GM19240 (cell line): ENCODE data around the gene CERKL.

ENCODE experiments used
- DNase-seq: peaks from one replicate; pipeline ENCODE4 v3.0.0; 2011; ENCODE audit warnings: low spot score; ENCODE audit not compliant: insufficient read length

Gene CERKL

GRCh38 chr2:181678861-181679543 is 22.1 kb upstream of the CERKL start:
- no peak for DNase-seq

- DNase-seq: no peak
These were observed 21.1 kb upstream of the CERKL start for GRCh38 chr2:181677912-181678586.

GRCh38 chr2:181675254-181675653 is 18.3 kb upstream of the CERKL start:
- DNase-seq: no peak

DNA sequence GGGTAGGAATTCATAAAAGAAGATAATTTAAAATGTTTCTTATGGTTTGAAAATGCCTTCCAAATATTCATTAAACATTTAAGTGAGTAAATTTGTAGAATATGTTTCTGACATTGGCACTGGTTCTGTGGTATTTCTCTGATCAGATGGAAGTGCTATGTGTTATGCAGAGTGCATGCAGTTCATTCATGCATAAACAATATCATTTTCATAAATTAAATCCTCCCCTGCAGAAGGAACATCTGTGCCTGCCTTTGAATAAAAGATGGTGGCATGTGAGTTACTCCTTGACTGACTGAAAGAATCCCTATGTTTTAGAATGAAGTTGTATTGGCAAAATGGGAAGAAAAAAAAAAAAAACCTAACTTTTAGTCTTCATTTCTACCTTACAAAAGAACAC is 17.6 kb upstream of the CERKL start:
- no peak for DNase-seq

- DNase-seq: no peak
These were observed 16.3 kb upstream of the CERKL start for GRCh38 chr2:181673173-181673572.

DNA sequence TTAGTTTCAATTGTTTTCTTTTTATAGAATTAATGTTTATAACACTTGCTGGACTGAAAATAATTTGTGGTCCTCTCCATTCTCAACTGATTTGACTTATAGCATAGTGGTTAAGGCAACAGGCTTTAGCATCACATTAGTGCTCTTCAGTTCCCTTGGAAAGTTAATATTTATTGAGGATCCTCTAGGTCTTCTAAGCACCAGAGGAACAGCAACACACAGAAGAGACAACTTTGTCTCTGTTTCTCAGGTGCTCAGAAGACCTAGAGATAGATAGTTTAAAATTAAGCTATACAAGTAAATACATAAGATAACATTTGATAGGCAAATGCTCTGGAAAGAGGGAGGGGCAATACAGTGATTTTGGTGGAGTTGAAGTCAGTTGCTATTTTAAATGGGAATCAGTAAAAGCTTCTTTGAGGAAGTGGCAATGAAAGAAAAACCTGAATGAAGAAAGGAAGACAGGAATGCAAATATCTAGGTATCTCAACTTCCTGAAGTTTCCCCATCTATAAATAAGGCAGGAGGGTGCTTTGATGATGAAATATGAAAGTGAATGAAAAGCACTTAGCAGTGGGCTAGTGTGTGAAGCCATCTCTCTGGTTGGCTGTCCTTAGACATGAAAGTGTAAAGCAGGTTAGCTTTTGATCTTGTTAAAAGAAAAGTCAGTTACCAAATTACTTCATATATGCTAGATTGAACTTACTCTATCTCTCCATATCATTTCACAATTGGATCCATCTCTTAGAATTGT is 15.5 kb upstream of the CERKL start:
- no peak for DNase-seq

GRCh38 chr2:181670632-181671031 is 13.7 kb upstream of the CERKL start:
- DNase-seq: no peak

DNA sequence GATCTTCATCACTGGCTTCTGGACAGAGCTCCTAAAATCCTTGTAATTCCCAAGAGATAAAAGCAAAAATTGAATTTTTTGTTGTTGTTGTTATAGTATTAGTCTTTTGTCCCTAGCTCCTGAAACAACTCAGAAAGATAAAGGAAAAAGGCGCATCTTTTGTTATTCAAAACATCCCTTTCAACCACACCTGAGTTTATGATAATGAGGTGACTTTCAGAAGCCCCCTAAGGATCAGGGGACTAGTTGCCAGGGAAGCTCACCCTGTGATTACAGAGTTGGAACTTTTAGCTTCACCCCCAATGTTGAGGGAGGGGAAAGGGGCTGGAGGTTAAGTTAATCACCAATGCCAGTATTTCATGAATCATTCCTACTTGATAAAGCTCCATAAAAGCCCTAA is 10.3 kb upstream of the CERKL start:
- no peak for DNase-seq

DNA sequence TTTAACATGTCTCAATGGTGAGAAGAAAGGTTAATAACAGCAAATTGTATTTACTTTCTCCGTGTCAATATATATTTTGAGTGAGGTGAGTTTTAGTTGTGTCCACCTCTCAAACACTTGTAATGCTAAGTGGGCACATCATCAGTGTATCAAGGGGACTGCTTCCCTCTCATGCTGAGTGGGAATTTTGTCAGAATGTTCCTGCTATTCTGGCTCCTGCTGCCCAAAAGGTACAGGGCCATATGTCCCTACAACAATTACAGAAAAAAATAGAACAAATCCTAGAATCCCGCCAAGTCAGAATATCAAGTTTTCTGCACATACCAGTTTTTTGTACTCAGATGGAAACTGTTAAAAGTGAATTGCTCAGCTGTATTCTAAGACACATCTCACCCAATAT is 5.4 kb upstream of the CERKL start:
- DNase-seq: no peak

DNA sequence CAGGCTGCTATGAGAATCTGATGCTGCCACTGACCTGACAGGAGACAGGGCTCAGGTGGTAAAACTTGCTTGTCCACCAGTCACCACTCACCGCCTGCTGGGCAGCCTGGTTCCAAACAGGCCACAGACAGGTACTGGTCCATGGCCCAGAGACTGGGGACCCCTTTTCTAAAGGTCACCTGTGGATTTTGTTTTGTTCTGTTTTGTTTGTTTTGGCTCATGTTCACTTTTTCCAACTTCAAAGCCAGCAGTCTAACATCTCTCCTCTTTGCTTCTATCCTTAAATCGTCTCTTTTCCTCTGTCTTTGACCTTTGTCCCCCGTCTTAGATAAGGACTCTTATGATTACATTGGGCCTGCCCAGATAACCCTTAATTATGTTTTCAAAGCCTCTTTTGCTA is 3.3 kb upstream of the CERKL start:
- DNase-seq: no peak

GRCh38 chr2:181658444-181658843 is 1.5 kb upstream of the CERKL start:
- DNase-seq: no peak

- no peak for DNase-seq
These were observed 474 bp upstream of the CERKL start for GRCh38 chr2:181657379-181657778.

DNA sequence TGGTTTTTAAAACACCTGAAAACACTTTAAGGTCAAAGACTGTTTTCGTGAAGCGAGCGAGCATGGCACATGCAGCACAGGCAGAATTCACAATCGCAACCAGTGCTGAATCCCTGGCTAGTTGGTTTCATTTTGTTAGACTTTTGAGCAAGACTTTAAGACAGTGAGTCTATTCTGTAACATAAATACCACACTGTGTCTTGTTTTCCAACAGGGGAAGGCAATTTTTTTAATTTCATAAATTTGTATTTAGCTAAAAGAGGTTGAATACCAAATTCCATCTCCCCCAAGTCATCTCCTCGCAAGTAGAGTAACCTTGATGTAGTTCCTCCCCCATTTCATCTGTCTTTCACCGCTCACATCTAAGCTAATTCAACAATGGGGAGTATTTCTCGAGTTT is 1.4 kb downstream of the CERKL start:
- DNase-seq: no peak

DNA sequence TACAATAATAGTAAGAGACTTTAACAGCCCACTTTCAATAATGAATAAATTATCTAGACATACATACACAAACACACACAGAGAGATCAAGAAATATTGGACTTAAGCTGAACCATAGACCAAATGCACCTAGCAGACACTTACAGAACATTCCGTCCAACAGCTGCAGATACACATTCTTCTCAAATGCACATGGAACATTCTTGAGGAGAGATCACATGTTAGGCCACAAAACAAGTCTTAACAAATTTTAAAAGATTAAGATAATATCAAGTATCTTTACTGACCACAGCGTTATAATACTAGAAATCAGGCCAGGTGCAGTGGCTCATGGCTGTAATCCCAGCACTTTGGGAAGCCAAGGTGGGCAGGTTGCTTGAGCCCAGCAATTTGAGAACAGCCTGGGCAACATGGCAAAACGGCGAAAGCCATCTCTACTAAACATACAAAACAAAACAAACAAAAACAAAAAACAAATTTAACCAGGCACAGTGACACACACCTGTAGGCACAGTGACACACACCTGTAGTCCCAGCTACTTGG is 7.4 kb downstream of the CERKL start:
- DNase-seq: no peak

- DNase-seq: no peak
These were observed 8.3 kb downstream of the CERKL start for GRCh38 chr2:181648478-181649155.

GRCh38 chr2:181646415-181646987 is 10.4 kb downstream of the CERKL start:
- DNase-seq: no peak

DNA sequence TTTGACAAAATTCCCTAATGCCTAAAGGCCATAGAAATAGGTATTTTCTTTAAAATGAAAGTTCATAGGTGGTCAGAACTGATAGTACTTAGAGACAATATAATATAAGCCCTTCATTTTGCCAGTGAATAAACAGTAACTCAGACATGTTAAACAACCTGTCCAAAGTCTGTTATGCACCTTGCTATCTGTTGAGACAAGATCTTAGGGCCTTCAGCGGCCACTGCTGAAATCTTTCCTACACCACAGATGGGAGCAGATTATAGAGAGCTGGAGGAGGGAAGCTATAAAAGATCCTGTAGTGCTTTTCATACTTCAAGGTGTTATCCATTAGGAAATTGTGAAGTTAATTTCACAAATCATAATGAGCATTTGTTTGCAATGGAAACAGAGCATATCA is 13.8 kb downstream of the CERKL start:
- DNase-seq: no peak

GRCh38 chr2:181642086-181642485 is 14.8 kb downstream of the CERKL start:
- no peak for DNase-seq

DNA sequence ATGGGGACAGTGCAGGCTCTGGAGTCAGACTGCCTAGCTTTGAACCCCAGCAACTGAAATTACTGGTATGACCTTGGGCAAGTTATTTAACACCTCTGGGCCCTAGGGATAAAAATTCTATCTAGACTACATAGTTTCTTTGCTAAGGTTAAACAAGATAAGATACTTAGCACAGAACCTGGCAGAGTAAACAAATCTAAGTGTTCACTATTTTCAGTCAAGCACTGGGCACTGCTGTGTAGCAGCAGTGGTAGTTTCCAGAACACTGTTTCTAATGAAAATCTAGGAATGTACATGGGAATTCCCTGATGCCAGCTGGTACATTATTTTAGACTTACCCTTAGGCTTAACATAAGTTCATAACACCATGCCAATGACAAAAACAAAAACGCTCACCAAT is 17.2 kb downstream of the CERKL start:
- no peak for DNase-seq

DNA sequence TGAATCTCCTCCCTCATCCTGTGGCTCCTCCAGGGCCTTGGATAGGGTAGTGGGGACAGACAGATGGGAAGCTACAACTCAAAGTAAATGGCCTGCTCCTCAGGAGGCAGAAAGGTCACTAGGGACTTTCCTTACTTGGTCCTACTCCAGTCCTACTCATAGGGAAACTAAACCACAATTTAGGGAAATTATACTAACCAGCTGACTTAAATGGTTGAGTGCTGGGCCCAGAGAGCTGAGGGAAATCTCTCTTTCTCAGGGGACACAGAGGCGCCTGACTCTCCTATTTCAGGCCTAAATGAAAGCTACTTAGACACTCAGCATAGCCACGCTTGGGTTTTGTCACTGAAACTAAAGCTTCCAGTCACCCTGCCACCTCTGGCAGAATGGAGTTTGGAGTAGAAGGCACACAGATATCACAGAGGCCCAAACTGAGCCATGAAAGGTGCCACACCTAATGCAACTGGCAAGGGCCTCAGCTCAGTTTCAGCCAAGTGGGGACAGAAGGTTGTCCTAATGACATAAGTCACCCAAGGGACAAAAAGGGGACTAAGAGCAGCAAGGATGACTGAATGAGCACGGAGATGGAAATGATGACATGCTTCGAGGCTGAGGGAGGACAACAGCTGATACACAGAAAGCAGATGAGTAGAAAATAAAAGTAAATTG is 24.0 kb downstream of the CERKL start:
- no peak for DNase-seq
